SH-SY5Y (cell line): Measurements from ENCODE around the gene SLAMF7.

Experiments used
- GATA2 ChIP-seq: IDR thresholded peaks from 2 replicates; pipeline ENCODE4 v1.6.1; 2011; ENCODE audit warnings: mild to moderate bottlenecking, low read depth, low read length
- GATA3 ChIP-seq: IDR thresholded peaks from 2 replicates; pipeline ENCODE4 v1.6.1; 2011; ENCODE audit warnings: low read depth, mild to moderate bottlenecking, low read length, moderate library complexity

GRCh38 chr1:160759740-160760139 lies 20.7 kb downstream of the SLAMF7 start:
- TF ChIP-seq GATA2 (no peak), GATA3 (no peak)
